Activated CD4-positive, alpha-beta T cell treated with anti-CD3 and anti-CD28 coated beads for 24 hours (primary cell): ENCODE results near the gene FBXW11.
A peak's percentile ranks its signal among the peaks of the same experiment; 100 is the strongest.
"Not testable (repeated sequence)": the region's sequence is repeated elsewhere in the genome, so short reads cannot be mapped to it uniquely, and the experiment has no call there.

Experiments
- DNase-seq, 2 donors: peaks; one replicate each; pipeline ENCODE4 v3.0.0-alpha.2; 2020; ENCODE audit warnings: low read depth in 2 of 2

Gene FBXW11

DNA sequence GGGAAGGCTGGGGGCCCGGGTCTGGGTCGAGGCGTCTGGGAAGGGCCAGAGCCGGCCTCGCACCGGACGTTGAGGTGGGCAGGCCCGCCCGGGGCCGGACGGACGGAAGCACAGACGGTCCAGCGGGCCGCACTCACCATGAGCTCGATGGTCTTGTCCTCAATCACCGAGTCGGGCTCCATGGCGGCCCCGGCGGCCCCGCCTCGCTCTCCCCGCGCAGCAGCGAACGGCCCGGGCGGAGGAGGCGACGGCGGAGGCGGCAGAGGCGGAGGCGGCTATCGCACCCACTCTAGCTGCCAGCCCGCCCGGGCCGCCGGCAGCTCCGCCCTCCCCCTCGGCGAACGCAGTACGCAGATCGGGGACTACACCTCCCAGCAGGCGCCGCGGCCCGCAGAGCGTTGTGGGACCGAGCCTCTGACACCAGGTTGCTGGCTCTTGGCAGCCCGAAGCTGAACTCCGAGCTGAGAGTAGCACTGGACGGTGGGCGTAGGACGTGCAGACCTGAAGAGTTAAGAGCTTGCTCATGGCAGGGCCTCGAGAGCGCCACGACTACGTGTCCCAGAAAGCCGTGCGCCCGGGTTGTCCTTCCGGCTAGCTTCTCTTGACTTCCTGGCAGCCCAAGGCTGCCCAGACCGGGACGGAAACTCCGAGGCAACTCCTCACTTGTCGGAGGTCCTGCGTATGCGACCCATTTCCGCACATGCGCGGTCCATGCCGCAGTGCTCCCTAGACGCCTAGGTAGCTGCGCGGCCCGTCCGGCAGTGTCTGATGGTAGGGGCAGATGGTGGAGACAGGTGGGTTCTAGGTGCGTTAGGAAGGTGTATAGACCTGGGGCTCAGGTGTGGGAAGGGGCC, at the start of gene FBXW11:
TSS of gene FBXW11 (minus strand) at position 318 of the 854 bp plus-strand sequence. CDS start at position 182, 136 bp downstream.
- peak; percentile 87 to 95 for DNase-seq

DNA sequence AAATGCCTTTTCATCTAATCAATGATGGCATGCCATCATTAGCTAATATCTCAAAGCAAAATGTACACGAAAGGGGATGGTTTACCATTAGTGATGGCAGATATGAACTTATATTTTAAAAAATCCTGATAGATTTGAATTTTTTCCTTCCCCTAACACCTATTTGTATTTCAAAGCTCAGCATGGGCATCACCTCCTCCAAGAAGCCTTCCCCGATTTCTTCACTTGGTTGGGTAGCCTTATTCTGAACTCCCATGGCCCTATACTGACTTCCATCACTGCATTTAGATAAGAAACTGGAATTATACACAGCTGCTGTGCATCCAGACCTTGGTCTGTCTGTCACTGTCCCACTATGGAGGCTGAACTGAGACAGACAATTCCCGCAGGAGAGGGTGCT, 49.6 kb upstream of the FBXW11 start:
- no peak for DNase-seq

DNA sequence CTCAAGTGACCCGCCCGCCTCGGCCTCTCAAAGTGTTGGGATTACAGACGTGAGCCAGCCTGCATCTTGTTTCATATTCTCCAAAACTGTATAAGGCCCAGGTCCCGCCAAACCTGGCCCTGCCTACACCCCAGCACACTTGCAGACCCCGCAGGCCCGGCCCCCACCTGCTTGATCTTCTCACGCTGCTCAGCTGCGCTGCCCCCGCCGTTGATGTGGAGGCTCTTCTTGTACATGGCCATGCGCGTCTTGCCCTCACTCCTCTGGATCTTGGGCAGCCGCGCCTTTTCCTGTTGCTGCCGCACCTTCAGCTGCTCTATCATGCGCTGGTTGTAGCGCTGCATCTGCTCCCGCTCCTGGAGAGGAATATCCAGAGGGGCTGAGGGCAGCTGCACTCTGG, 49.0 kb upstream of the FBXW11 start:
- DNase-seq: no peak

DNA sequence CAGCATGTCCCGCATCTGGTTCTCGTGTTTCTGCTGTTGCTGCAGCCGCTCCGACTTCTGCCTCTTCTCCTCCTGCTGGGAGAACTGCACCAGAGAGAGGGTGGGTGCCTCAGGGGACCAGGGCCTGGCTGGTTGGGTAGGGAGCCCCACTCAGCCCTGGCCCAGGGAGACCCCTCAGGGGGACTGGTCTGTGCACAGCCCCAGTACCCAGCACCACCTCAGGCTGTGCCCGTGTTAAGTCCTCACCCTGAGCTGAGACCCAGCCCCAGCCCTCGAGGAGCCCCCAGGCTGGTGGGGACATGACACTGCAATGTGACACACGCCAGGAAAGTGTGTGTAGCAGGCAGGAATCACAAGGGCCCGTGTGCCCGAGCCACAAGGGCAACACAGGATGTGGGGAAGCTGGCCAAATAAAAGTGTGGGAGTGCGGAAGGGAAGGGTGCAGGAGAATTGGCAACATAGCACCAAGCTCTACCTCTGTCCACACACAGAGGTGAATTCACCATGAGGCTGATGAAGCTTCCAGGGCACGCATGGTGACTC, 48.2 kb upstream of the FBXW11 start:
- no peak for DNase-seq

DNA sequence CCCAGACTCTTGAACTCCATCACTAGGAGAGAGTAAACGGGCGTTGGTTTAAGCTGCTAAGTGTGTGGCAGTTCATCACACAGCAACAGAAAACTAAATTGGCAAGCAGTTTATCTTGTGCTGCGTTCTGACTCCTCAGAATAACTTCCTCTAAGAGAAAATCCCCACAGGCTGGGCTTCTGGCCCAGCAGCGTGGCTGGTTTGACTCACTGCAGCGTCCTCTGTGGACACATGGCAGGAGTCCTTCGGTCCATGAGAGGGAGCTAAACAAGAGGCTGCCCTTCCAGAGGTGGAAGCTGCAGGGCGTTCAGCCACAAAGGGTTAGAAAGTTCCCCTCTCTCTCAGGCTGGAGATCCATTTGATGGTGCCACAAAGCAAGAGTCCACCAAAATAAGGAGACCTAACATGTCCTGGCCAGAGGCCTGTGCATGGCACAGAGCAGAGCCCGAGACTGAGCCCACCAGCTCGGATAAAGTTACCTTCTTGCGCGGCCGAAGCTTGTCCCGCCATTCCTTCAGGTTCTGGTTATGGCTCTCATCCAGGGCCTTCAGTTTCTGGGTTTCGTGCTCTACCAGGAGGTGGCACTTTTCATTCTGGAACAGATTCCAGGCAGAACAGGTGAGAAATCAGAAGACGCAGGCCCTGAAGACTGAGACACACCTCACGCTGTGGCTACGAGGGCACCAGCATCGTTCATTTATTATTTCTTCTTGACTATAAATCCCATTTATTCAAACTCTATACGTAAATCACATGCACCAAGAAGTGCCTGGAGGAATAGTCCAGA, 46.2 kb upstream of the FBXW11 start:
- DNase-seq: no peak

DNA sequence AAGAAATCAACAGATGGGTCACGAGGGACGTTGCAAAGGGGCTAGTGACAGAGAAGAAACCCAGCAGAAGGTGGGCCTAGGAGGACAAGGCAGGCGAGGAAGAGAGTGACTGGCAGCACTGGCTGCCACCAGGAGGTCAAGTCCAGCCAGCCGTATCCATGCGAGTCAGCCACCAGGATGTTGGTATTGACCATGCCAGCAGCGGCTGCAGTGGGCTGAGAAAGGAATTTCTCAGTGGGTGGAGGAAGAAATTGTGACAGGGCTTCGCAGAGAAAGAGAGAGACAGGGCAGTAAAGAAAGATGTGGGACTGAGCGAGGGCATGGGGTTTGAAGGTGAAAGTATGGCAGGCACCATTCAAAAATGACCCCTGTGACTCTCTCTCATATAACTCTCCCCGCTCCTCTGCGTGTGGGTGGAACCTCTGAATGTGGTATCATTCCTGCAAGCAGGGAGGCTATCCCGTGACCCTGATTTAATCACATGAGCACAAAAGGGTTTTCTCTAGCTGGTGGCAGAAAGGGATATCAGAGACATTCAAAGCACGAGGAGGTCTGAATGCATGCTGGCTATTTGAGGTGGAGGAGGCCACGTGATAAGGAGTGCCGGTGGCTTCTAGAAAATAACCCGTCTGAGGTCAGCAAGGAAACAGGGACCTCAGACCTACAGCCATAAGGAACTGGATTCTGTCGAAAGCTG, 45.4 kb upstream of the FBXW11 start:
- DNase-seq: no peak

DNA sequence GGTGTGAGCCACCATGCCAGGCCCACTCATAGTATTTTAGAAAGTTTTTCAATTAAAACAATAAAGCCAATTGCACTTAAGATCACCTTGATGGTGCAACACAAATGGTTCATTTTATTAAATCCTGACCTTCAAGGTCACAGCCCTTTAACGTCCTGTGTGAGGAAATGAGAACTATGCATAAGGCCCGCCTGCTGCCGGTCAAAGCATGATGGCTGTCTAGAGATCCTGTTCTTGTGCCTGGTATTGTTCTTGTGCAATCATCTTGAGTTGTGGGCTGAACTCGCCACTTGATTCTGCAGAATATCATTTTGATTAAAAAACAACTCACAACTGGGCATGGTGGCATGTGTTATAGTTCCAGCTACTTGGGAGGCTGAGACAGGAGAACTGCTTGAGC, 43.6 kb upstream of the FBXW11 start:
- no peak for DNase-seq

DNA sequence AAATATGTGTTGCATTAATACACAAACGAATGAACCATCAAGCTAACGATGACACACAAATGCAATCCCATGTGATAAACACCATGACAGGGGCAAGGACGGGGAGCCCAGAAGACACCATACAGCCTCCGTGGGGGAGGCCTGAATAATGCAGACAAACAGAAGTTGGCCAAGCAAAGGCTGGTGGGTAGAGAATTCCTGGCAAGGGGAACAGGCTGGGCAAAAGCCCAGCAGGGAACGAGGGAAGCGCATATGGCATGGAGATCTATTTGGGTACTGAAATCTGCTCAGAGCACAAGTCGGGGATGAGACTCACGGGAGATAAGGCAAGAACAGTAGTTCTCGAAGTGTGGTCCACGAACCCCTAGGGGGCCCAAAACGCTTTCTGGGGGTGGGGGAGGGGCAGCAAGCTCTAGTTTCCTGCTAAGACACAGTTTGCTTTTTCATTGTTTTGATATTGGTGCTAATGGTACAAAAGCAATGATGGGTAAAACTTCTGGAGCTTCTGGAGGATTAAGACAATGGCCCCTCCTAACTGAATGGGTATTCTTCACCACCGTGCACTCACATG, 42.9 kb upstream of the FBXW11 start:
- no peak for DNase-seq

DNA sequence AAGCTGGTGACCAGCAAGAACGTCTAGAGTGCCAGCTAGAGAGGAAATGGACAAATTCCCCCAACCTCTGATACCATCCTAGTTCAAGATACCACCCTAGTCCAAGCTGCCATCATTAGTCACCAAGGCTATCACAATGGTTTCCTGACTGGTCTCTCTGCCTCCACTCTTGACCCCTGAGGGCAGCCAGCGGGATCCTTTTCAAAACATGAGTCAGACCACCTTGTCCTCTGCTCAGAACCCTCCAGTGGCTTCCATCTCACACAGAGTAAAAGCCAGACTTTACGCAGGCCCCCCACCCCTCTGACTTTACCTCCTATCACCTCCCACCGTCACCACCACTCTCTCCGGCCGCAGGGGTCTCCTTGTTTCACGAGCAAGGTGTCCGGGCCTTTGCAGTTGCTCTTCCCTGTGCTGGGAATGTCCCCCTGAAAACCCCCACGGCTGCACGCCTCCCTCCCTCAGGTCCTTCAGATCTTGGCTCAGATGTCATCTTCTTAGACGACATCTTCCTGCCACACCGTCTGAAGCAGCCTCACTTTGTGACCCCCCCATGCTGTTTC, 42.2 kb upstream of the FBXW11 start:
- DNase-seq: no peak

DNA sequence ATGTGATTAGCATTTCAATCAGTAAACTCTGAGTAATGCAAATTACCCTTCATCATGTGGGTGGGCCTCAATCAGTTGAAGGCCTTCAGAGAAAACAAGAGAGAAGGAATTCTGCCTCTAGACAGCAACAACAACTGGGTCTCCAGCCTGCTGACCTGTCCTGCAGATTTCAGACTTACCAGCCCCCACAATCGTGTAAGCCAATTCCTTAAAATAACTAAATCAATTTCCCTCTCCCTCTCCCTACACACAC, 41.7 kb upstream of the FBXW11 start:
- no peak for DNase-seq

DNA sequence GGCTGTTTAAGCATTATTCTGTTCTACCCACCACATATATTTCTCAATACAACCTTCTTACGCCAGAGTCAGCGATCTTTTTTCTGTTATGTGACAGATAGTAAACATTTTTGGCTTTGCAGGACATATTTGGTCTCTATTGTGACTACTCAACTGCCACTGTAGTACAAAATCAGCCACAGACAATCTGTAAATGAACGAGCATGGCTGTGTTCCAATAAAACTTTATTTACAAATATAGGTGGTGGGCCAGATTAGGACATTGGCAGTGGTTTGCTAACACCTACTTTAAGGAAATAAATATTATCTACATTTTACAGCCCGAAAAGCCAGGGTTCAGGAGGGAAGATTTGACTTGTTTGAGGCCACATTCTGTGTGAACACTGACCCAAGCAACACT, 40.2 kb upstream of the FBXW11 start:
- DNase-seq: no peak

DNA sequence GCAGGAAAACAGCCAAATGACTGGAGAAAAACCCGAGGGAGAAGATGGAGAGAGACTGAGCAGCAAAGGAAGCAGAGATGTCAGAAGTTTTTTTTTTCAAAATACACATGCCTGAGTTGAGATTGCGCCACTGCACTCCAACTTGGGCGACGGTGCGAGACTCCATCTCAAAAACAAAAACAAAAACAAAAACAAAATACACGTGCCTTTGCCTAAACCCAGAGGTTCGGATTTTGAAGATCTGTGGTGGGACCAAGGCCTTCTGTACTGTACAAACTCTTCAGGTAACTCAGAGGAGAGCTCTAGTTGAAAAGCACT, 38.8 kb upstream of the FBXW11 start:
- no peak for DNase-seq

DNA sequence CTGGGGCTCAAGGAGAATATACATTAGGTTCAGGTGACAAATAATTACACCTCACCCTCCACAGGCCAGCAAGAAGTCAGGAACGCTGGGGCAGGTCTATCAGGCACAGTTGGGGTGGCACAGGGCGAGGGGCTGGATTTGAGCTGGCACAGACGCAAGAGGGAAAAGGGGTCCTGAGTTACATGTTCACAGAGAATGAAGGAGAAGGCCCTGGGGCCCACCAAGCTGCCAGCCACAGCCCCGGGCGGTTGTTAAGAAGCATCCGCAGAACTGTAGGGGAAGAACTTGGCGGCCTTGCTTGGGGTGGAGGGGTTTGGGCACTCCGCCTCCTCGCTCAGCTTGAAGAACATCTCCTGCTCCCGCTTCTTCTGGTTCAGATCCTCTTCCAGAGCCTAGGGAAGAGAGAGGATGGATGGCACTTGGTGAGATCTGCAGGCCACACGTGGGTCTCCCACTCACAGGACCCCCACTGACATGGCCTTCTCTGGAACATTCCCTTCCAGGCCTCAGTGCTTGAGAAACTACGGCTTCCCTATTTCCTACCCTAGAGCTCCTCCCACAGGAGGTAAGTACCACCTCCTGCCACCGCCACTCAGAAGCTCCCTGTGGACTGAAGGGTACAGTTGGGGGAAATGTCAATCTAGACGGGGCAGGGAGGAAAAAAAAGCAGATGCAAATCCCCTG, 38.3 kb upstream of the FBXW11 start:
- DNase-seq: no peak

DNA sequence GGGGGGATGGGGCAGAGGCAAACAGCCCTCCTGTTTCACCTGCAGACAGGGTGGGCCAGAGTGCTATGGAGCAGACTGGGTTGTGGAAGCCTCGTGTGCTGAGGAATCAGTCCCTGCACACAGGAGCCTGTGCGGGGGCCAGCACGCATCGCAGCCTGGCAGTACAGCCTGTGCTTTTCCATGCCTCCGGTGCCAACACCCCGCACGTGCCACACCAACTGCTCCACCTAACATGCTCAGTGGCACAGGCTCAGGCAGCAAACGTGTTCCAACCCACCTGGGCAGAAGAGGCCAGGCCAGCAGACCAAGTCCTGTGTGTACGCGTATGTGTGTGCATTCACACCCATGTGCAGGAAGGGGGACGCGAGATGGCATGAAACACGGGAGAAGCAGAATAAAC, 37.4 kb upstream of the FBXW11 start:
- DNase-seq: no peak

DNA sequence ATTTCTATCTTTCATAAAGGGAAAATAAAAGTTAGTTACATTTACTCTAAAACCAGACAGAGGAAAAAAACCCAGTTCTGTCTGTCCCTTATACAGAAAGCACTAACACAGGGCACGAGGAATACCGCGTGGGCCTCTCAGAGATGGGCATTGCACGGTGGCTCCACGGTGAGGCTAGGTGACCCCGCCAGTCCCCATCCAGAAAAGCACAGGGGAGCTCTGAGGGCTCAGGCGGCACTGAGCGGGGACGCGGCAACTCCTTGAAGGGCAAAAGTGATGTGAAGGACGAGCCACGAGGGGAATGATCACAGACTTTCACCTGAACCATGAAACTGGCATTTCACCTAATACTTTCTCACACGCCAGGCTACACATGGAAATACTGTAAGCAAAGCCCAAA, 35.7 kb upstream of the FBXW11 start:
- no peak for DNase-seq

DNA sequence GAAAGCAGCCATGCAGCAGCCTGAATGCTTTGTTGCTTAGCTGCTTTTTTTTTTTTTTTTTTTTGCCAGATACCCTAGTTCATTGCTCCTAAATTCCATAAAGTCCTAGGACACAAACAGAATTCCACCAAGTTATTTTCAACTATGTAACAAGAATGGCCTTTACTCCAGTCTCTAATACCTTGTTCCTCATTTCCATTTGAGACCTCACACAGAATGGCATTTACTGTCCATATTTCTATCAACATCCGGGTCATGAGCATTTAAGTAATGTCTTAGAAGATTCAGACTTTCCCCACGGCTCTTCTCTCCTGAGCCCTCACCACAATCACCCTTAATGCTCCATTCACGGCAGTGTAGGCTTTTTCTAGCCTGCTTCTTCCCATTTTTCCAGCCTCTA, 31.7 kb upstream of the FBXW11 start:
- DNase-seq: no peak

DNA sequence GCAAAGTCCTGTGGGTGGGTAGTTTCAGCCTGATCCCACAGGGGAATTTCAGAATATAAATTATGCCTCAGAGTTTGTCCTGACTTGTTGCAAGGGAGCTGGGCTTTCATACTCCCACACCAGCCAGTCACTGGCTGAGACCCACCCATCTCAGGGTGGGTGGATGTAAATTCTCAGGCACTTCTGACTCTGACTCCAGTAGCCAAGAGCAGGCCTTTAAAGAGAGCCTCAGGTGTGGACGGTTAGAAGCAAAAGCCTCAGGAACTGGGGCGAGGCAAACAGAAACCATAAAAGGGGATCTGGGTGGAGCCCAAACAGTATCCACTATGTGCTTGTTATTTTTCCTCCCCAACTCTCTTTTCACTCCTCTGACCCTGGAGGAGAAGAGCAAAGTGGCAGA, 28.6 kb upstream of the FBXW11 start:
- DNase-seq: no peak

DNA sequence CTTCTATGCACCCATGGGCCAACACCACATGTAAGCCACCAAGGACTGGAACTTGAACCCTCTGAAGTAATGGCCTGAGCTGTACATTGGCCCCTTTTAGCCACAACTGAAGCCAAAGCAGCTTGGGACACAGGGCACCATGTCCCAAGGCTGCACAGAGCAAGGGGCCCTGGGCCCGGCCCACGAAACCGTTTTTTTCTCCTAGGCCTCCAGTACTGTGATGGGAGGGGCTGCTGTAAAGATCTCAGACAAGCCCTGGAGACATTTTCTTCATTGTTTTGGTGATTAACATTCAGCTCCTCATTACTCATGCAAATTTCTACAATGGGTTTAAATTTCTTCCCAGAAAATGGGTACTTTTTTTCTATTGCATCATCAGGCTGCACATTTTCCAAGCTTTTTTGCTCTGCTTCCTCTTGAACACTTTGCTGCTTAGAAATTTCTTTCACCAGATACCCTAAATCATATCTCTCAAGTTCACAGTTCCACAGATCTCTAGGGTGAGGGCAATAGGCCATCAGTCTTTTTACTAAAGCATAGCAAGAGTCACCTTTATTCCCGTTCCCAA, 25.5 kb upstream of the FBXW11 start:
- no peak for DNase-seq

DNA sequence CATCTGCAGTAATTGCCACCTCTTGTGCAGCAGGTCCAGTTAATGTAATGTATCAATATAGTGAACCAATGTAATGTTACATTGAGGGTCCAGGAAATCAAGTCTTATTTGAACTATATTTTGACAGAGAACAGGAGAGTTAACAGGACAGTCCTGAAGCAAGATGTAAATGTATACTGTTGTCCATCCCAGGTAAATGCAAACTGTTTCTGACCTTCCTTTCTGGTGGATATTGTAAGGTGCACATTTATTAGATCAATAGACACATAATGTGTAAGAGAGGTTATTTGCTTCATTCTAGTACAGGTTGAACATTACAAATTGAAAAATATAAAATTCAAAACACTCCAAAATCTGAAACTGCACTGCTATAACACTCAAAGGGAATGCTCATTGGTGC, 23.4 kb upstream of the FBXW11 start:
- no peak for DNase-seq

DNA sequence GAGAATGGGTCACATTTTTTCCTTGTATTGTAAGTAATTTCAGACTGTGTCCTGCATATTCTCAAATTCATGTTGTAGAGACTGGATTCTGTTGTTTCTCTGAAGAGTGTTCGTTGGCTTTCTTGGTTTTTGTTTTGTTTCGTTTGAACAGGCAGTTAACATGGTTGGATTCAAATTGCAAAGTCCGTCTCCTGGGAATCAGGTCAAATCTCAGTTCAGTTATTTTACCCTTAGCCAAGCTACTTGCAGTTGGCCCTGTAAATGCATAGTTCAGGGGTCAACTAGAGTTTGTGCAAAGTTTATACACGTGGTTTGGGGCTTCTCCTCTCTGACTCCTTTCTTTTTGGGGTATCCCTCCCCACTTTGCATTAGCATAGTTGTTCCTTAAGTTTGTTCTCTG, 21.7 kb upstream of the FBXW11 start:
- no peak for DNase-seq

DNA sequence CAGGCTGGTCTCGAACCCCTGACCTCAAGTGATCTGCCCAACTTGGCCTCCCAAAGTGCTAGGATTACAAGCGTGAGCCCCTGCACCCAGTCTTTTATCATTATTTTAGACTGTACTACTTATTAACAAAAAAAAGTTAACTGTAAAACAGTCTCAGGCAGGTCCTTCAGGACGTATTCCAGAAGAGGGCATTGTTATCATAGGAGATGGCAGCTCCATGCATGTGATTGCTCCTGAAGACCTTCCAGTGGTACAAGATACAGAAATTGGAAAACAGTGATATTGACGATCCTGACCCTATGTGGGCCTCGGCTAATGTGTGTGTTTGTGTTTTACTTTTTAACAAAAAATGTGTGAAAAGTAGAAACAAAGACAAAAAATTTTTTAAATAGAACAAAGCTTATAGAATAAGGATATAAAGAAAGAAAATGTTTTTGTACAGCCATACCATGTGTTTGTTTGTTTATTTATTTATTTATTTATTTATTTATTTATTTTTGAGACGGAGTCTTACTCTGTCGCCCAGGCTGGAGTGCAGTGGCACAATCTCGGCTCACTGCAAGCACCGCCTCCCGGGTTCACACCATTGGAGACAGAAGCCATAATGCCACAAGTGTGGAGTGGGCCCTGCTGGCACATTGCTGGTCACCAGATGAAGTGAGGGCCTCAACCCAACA, 13.8 kb upstream of the FBXW11 start:
- DNase-seq: not testable (repeated sequence)
